GM19372 (cell line): ENCODE data around the gene DUS3L.
A peak's percentile ranks its signal among the peaks of the same experiment; 100 is the strongest.

Source experiments
- ATAC-seq: cut with Tn5 transposase; IDR thresholded peaks from one replicate; pipeline ENCODE4 v1.9.1; 2021; ENCODE audit warnings: mild to moderate bottlenecking, low read depth, moderate library complexity; ENCODE audit not compliant: unreplicated experiment

The DUS3L gene

DNA sequence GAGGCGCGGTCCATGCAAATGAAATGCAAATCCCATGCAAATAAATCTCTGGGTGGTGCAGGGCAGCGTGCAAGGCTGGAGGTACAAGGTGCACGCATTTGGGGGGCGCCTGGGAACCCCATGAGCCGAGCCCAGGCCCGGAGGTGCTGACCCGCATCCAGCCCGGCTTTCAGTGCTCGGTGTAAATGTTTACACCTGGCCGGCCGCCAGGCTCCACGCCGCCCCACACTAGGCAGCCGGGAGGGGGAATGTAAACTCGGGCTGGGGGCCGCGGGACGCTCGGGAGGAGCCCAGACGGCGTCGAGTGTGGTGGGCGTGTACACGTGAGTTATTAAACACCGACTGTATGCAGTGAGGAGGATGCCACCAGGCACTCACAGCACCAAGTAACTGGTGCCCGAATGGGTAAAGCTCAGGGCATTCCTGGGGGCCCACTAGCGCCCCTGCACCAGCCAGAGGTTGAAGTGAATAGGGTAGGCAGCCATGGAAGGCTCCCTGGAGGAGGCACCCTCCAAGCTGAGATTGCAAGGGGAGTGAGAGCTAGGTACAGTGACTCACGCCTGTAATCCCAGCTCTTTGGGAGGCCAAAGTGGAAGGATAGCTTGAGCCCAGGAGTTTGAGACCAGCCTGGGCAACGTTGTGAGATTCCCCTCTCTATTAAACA lies 31.4 kb upstream of the DUS3L start:
- no peak for ATAC-seq

GRCh38 chr19:5821521-5822180 lies 30.7 kb upstream of the DUS3L start:
- no peak for ATAC-seq

- no peak for ATAC-seq
Observed at GRCh38 chr19:5820785-5821184, 29.8 kb upstream of the DUS3L start.

- no peak for ATAC-seq
Observed at GRCh38 chr19:5818594-5818993, 27.6 kb upstream of the DUS3L start.

- no peak for ATAC-seq
Observed at GRCh38 chr19:5817218-5817617, 26.3 kb upstream of the DUS3L start.

DNA sequence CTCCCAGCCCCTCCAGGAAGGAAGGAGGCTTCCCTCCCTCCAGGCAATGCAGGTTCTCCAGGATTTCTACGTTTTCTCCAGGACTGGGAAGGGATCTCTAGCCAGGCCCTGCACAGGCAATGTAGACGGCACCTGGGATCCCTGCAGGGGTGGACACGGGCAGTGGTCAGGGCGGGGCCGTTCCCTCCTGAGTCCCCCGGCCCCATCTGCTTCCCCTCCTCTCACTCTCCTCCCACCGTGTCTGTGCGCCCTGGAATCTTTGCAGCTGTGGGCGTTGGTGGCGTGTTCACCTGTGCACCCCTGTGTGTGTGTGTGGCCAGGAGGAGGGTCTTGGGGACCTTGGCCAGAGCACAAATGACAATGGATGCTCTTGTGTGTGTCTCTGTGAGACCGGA lies 23.9 kb upstream of the DUS3L start:
- ATAC-seq: no peak

DNA sequence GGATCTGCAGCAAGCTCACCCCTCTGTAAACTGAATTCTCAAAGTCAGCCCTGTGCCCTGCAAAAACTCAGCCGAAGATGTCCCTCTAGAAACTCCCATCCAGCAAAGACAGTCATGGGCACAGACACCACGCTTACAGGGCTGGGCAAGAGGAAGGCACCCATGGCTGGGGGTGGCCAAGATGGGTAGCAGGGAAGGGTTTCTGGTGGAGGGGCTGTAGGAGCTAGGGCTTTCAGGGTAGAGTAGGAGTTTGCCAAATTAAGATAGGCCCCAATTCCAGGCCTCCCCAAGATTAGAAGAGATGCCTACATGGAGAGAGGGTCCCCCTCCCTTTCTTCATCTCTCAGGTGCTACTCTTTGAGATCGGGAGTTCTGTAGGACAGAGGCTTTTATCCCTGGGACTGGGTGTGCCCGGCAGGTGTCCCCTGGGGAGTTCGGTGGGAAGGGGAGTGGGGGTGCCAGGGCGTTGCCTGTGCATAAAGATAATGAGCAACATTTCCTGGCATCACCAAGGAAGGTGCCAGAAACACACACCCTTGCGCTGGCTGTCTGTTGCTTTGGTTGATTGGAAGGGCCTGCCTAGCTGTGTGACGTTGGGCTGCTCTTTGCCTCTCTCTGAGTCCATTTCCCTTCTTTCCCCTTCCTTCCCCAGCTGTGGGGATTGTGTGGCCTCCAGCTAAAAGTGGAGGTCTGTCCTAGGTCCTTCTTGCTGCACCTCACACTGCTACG lies 23.3 kb upstream of the DUS3L start:
- no peak for ATAC-seq

DNA sequence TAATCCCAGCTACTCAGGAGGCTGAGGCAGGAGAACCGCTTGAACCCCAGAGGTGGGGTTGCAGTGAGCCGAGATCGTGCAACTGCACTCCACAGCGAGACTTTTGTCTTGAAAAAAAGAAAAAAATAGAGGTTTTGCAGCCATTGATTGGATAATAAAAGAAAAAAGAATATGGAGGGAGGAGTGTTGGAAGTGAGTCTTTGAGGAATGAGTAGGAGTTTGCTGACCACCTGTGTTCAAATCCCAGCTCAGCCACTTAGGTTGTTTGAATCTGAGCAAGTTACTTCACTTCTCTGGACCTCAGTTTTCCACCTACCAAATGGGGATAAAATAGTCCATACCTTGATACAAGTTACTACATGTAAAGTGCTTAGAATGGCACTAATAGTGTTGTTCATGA lies 20.2 kb upstream of the DUS3L start:
- no peak for ATAC-seq

GRCh38 chr19:5809469-5809868 lies 18.5 kb upstream of the DUS3L start:
- no peak for ATAC-seq

- no peak for ATAC-seq
Observed at GRCh38 chr19:5809053-5809452, 18.1 kb upstream of the DUS3L start.

GRCh38 chr19:5808120-5808816 lies 17.3 kb upstream of the DUS3L start:
- no peak for ATAC-seq

DNA sequence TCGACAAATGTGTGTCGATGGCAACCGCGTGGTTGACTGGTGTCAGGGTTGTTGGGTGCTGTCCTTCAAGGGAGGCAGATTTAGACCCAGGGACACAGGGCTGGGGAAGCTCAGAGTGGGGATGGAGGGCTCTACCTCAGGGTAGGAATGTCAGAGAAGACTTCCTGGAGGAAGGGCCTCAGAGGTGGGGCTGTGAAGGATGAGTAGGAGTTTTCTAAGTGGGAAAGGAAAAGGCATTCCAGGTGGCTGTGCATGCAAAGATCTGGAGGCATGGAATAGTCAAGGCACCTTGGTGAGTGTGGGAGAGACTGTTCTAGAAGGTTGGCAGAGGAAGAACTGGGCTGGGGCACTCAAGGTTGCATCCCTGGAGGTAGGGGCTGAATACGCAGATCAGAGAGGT lies 15.9 kb upstream of the DUS3L start:
- no peak for ATAC-seq

DNA sequence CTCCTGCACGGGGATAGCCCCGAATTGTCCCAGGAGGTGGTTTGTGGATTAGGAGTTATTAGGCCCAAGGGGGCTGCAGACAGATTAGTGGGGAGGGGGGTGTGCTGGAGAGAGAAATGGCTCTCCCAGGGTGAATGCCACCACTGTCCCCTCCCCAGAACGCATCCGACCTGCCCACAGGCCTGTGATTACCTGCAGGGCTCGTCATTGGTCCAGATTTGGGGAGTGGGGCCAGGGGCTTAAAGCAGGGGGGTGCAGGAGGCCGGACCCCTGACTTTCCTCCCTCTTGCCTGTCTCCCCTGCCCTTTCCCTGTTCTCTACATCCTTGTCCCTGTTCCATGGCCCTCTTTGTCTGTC lies 15.1 kb upstream of the DUS3L start:
- no peak for ATAC-seq

- ATAC-seq: no peak
Observed at GRCh38 chr19:5805462-5806132, 14.6 kb upstream of the DUS3L start.

GRCh38 chr19:5804516-5805461 lies 13.8 kb upstream of the DUS3L start, which contains the start of gene NRTN:
Gene NRTN, plus strand, starts transcription at chr19:5805067. Its CDS starts 19,099 bp downstream, at chr19:5824166.
- ATAC-seq: no peak

- ATAC-seq: peak; percentile 67
Observed at GRCh38 chr19:5803752-5804515, 13.0 kb upstream of the DUS3L start.

DNA sequence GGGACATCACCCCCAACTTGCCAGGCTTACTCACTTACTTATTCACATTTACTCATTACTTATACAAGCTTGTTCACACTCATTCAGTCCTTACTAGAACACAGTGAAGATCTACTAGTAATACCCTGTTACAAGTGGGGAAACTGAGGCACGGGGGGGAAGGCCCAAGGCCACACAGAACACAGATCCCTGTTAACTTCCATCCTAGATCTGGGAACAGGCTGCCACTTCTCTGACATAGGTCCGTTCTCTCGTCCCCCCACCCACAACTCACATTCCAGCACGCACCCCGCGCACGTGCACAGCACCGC lies 12.4 kb upstream of the DUS3L start:
- no peak for ATAC-seq

DNA sequence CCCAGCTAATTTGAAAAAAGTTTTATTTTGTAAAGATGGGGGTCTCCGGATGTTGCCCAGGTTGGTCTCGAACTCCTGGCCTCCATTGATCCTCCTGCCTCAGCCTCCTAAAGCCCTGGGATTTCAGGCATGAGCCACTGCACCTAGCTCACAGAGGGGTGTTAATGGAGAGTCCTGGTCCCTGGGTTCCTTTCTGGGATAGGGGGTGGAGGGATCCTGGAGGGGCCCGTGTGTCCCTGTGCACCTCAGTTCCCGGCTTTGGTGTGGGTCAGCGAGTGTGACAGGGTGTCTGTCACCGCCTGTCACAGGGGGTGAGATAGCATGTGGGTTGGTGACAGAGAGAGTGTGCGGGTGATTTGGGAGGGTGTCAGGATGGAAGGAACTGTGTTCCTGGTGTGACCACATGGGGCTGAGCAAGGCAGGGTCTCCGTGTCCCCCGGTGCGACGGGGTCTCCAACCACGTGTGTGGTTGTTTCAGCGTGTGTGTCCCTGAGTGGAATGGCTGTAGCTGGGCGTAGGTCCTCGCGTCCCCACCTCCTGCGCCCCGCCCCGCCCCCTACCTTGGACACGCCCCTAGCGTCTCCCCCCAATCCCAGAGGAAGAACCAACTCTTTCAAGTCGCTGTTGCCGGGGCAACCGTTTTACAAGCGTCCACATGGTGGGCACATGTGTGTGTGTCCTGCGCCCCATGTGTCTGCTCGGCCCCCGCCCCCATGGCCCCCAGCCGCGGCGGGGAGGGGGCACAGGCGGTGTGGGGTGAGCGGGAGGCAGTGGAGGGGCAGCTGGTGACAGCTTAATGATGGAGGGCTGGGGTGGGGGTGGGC lies 11.0 kb upstream of the DUS3L start:
- ATAC-seq: no peak
